GM12873 (cell line): ENCODE data around the gene SLC43A3.

Experiments
- TF ChIP-seq, protein P1 (sequence below): IDR thresholded peaks from 2 replicates; pipeline ENCODE4 v1.5.1; 2012; ENCODE audit warnings: low read depth, mild to moderate bottlenecking, moderate library complexity, low read length, control low read depth; ENCODE audit not compliant: insufficient read depth; ENCODE audit errors: missing control alignments

Gene SLC43A3

DNA sequence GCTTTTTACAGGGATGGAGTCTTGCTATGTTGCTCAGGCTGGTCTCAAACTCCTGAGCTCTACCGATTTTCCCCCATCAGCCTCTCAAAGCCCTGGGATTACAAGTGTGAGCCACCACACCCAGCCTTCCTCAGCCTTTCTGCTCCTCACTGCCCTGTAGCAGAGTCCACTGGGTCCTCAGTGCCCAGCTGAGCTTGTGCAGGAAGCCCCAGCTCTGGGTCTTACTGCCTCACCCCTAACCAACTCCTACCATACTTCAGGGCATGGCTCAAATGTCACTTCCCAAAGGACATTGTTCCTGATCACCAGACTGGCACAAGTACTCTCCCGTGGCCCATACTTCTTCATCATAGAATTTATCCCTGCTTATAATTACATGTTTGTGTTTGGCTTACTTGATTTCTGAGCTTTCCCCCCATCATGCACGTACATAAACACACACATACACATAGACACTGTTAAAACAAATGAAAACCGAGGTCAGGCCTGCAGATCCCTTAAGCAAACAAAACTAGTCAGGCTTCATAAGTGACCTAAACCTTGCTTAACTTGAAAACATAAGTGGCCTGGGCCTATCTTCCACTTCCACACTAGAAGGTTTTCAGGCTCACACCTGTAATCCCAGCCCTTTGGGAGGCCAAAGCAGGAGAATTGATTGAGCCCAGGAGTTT, 14.0 kb upstream of the SLC43A3 start:
- TF ChIP-seq, protein P1, sequence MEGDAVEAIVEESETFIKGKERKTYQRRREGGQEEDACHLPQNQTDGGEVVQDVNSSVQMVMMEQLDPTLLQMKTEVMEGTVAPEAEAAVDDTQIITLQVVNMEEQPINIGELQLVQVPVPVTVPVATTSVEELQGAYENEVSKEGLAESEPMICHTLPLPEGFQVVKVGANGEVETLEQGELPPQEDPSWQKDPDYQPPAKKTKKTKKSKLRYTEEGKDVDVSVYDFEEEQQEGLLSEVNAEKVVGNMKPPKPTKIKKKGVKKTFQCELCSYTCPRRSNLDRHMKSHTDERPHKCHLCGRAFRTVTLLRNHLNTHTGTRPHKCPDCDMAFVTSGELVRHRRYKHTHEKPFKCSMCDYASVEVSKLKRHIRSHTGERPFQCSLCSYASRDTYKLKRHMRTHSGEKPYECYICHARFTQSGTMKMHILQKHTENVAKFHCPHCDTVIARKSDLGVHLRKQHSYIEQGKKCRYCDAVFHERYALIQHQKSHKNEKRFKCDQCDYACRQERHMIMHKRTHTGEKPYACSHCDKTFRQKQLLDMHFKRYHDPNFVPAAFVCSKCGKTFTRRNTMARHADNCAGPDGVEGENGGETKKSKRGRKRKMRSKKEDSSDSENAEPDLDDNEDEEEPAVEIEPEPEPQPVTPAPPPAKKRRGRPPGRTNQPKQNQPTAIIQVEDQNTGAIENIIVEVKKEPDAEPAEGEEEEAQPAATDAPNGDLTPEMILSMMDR = no peak

DNA sequence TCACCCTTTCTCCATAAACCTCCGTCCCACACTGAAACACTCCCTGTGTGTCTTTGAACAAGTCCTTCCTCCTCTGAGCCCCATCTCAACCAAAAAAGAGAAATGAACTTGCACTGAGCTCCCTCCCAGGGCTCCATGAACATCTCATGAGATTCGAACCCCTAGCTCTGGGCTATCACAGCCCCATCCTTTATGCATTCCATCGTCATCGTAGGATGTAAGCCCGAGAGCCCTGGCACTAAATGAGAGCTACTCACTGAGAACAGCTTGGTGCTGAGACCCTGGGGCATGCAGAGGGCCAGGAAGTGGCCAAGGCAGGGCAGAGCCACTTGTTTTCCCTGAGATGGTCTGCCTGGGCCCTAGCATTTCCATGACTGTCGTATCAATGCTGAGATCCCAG, 12.9 kb upstream of the SLC43A3 start:
- TF ChIP-seq, protein P1 = no peak

DNA sequence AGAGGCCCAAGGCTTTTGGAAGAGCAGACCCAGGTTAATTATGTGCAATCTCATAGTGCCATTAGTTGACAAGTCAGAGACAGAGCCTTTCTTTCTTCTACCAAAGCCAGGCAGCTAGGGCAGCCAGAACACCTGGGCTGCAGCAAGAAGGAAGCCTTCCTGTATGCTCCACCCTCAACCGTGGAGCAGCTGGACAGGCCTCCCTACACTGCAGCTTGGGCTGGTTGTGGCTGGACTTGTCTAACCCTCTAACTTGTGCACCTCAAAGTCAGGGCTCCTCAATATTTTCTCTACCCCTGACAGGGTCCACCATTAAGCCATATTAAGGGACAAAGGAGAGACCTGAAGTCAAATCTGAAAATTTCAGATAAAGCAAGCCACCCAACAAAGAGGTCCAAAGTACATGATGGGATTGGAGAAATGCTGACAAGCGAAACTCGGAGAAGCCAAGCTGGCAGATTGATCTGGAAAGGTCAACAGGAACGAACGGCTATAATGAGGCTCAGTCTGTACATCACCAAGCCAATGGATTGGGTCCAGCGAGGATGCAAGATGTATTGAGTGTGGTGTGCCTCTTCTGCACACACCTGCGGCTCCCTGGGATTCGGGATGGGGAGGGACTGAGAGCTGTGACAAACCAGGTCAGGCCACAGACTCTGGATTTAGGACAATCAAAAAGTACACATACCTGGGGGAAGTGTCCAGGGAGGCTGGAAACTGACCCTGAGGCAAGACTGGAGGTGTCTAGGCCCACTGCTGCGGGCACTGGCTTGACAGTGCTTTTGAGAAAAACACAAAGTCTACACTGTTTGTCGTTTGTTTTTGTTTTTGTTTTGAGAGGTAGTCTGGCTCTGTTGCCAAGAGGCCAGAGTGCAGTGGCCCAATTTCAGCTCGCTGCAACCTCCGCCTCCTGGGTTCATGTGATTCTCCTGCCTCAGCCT, 11.7 kb upstream of the SLC43A3 start:
- TF ChIP-seq, protein P1 = no peak

DNA sequence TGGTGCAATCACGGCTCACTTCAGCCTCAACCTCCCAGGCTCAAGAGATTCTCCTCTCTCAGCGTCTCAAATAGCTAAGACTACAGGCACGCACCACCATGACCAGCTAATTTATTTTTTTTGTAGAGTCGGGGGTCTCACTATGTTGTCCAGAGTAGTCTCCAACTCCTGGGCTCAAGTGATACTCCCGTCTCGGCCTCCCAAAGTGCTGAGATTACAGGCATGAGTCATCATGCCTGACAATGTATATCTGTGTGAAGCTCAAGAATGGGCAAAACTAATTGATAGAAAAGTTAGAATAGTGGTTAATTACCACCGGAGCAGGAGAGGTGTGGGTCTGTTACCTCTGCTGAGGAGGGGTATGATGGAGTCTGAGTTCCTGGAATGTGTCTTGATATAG, 9.1 kb upstream of the SLC43A3 start:
- TF ChIP-seq, protein P1 = no peak

DNA sequence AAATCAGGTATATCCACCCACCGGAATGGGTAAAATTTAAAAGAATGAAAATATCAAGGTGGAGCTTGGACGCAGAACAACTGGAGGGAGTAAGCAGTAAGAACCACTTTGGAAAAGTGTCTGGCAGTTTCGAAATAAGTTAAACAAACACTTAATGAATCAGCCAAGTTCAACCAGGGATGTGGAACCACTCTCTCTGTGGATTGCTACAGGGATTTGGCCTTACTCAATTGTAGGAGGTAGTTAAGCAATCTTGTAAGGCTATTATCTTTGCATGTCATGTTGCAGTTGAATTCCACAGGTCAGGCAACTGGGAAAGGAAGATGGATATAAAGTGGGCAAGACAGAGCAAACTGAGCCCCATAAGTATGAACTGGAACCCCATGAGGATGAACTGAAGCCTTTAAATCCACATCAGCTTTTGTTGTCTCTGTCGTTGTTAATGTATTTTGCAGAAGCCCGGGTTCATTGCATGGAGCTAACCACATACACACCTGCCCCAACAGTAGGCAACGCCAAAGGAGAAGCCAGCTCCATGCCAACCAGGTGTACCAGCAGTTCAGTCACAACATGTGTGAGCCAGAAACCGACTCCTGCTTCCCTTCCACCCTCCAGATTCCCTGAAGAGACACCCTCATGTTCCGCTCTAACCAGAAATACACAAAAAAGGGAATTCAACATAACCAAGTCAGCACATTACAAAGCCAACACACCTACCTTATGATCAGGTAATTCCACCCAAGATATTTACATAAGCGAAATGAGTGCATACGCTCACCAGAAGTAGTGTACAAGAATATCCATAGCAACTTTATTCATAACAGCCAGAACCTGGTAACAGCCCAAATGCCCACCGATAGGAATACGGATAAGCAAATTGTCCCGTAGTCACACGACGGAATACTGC, 8.0 kb upstream of the SLC43A3 start:
- TF ChIP-seq, protein P1 = no peak

DNA sequence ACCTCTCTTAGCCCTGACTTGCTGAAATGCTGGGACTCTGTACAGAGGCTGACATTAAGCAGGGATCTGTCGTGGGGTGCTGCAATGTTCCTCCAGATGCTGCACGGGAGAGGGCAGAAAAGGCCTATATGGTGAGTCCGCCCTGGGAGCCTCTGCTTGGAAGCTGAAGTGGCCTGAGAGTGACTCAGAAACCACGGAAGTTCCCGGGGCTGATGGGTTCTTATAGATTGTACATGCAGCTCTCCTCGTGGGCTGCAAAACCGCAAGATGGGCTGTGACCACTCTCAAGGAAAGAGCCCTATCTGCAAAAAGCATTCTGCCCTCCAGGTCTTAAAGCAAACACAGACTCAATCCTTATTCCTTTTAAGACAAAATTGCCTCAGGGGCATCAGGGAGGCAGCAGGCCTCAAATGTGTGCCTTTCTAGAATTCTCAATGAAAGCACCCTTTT, 5.8 kb upstream of the SLC43A3 start:
- TF ChIP-seq, protein P1 = no peak
